ENCODE results near the gene GAD1.

The GAD1 gene

GRCh38 chr2:170816504-170817092 lies at the start of gene GAD1:
Gene GAD1 (plus strand): TSS chr2:170816887. CDS start chr2:170818592, 1,705 bp downstream.
- FAIRE-seq (no peak), DNase-seq (ENCODE audit: insufficient read length, low spot score) (no peak)
- no peak for TF ChIP-seq CTCF (IDR thresholded peaks at IDR 0.05; ENCODE audit: insufficient read depth, missing control alignments)

GRCh38 chr2:170770008-170770605 lies 46.6 kb upstream of the GAD1 start, which contains the start of gene ERICH2:
Gene ERICH2 (plus strand): TSS chr2:170770378. CDS start chr2:170770682, 304 bp downstream.
- DNase-seq (ENCODE audit: insufficient read length, low spot score), result no peak
- TF ChIP-seq CTCF (IDR thresholded peaks at IDR 0.05; ENCODE audit: insufficient read depth, missing control alignments), result no peak
- FAIRE-seq, result peak; percentile 87

GRCh38 chr2:170770606-170771420 lies 45.9 kb upstream of the GAD1 start:
- FAIRE-seq, result no peak
- peak; percentile 65 for DNase-seq (ENCODE audit: insufficient read length, low spot score)
- no peak for TF ChIP-seq CTCF (IDR thresholded peaks at IDR 0.05; ENCODE audit: insufficient read depth, missing control alignments)

- DNase-seq (ENCODE audit: insufficient read length, low spot score) (no peak), FAIRE-seq (no peak)
- no peak for TF ChIP-seq CTCF (IDR thresholded peaks at IDR 0.05; ENCODE audit: insufficient read depth, missing control alignments)
These were observed 45.2 kb upstream of the GAD1 start for GRCh38 chr2:170771421-170771937.

GRCh38 chr2:170772295-170772694 lies 44.4 kb upstream of the GAD1 start:
- DNase-seq (ENCODE audit: insufficient read length, low spot score), result no peak
- FAIRE-seq, result no peak
- TF ChIP-seq CTCF (IDR thresholded peaks at IDR 0.05; ENCODE audit: insufficient read depth, missing control alignments), result no peak

- FAIRE-seq, result no peak
- no peak for TF ChIP-seq CTCF (IDR thresholded peaks at IDR 0.05; ENCODE audit: insufficient read depth, missing control alignments)
- DNase-seq (ENCODE audit: insufficient read length, low spot score), result no peak
These were observed 42.6 kb upstream of the GAD1 start for GRCh38 chr2:170774074-170774473.
